GM23248 (cell line): ENCODE data around the gene ZC3H7A.

Source experiments
- EZH2 ChIP-seq: fragments of 200-600 bp; sonication (generic); IDR thresholded peaks from 2 replicates; pipeline ENCODE4 v1.6.1; 2018; ENCODE audit warnings: antibody characterized with exemption, mild to moderate bottlenecking; ENCODE audit not compliant: insufficient read depth, poor library complexity, severe bottlenecking
- EZH2phosphoT487 ChIP-seq: fragments of 200-600 bp; sonication (generic); IDR thresholded peaks from 2 replicates; pipeline ENCODE4 v1.6.1; 2018; ENCODE audit warnings: antibody characterized with exemption, moderate library complexity, mild to moderate bottlenecking, low read depth; ENCODE audit not compliant: insufficient read depth

DNA sequence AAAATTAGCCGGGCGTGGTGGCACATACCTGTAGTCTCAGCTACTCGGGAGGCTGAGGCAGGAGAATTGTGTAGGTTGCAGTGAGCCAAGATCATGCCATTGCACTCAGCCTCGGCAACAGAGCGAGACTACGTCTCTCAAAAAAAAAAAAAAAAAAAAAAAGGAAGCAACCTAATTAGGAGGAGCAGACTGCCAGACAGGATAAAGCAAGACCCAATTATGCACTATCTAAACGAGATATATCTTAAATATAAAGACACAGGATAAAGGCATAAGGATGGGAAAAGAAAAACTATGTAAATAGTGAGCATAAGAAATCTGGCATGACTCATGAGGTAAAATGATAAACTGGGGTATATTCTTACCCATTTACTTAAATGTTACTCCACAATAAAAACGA lies 59.3 kb downstream of the ZC3H7A start:
- no peak for TF ChIP-seq EZH2
- no peak for TF ChIP-seq EZH2phosphoT487
